Activated T-helper 1 cell treated with Interleukin-2 at 50 U/mL for 16 hours (primary cell): Measurements from ENCODE around the gene APC.

ENCODE experiments used
- DNase-seq: peaks from one replicate; pipeline ENCODE4 v3.0.0-alpha.2; 2020; ENCODE audit warnings: low read depth

APC gene

DNA sequence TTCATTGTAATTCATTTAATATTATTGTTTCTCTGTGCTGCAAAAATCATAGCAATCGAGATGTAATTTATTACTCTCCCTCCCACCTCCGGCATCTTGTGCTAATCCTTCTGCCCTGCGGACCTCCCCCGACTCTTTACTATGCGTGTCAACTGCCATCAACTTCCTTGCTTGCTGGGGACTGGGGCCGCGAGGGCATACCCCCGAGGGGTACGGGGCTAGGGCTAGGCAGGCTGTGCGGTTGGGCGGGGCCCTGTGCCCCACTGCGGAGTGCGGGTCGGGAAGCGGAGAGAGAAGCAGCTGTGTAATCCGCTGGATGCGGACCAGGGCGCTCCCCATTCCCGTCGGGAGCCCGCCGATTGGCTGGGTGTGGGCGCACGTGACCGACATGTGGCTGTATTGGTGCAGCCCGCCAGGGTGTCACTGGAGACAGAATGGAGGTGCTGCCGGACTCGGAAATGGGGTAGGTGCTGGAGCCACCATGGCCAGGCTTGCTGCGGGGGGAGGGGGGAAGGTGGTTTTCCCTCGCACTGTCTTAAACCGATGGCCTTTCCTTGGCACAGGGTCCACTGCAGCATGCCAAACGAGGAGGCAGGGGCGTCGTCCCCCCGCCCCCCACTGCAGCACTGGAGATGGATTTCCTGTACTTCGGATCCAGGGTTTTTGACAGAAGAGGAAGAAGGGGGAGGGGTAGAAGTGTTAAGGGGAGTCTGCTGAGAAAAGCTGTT, at the start of gene APC:
APC (plus strand) TSS at position 423 of the 728 bp plus-strand sequence. CDS start 17,006 bp downstream, outside the sequence.
- peak; percentile 55 for DNase-seq

GRCh38 chr5:112689155-112689909, 48.4 kb upstream of the APC start:
- DNase-seq: no peak

GRCh38 chr5:112690605-112691338, 46.9 kb upstream of the APC start:
- no peak for DNase-seq

DNA sequence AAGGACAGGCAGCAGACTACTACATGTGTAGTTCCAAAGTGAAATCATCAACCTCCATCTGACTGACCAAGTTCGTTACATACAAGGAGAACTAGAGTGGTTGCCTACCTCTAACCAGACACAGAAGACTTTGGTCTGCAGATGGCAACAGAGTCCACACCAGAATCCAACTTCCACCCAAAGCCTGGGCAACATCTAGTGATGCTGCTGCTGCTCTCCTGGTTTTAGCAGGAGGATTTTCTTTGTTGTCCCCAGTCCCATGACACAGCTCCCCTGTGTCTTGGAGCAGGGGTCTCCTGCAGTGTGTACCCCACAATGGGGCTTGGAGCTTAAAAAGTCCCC, 46.4 kb upstream of the APC start:
- DNase-seq: no peak

GRCh38 chr5:112691758-112692157, 45.9 kb upstream of the APC start:
- no peak for DNase-seq

DNA sequence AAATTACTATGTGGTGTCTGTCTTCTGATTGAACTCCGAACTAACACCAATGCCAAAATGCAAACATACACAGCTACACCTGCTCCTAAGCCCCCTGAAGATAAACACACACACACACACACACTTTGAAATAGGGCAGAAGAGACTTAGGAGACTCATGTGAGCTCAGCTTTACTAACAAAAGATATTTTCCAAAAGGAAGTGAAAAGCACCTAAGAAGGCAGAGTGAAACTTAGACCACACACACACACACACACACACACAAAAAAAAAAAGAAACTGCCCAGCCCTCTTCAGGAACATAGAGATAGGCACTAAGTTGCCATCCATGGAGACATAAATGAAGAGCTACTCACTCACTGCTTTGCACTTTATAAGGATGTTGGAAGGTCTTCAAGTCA, 45.2 kb upstream of the APC start:
- DNase-seq: no peak

- DNase-seq: no peak
Observed at GRCh38 chr5:112693301-112693700, 44.4 kb upstream of the APC start.

GRCh38 chr5:112694853-112695709, 42.6 kb upstream of the APC start:
- DNase-seq: no peak

DNA sequence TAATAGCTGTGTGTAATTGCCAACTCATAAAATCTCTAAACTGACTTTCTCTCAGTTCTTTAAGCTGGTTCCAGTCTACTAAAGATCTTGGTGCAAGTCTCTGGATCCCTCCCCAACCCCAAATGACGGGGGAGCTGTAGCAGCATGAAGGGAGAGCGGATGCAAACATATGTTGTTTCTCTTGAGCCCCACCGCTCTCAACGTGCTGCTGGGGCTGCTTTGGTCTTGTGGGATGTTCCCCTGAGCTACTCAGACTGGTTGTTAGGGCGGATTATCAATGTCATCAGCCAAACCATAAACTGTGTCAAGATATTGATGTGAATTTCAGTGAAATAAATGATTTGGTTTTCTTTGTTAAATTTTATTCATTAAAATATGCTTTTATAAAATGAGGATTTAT, 40.9 kb upstream of the APC start:
- DNase-seq: no peak

DNA sequence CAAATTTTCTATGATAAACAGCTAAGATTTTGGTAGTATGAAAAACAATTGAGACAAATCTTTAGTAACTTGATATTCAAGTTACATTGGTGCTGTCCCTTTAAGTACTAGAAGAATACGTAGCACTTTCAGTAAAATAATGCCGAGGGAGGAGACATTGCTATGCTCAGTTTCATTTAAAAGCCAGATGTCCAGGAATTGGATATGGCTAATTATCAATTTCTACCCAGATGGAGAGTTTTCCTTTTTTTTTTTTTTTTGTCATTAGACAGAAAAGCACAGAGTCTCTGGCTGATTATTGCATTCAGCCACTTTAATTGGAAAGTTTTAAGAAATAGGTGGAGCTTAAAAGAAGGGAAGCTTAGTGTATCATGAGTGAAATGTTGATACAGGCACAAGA, 40.4 kb upstream of the APC start:
- DNase-seq: no peak

DNA sequence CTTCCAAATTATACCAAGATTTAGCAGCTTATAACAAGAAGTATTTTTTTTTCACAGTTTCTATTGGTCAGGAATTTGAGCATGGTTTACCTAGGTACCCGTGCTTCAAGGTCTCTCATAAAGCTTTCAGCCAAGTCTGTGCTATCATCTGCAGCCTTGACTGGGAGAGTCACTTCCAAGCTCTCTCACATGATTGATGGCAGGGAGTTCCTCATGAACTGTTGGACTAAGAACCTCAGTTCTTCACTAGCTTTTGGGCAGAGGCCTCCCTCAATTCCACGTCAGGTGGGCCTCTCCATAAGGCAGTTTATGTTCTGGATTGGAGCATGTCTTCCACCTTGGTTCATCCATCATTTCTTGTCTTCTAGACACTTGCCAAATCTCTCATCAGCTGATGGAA, 39.9 kb upstream of the APC start:
- DNase-seq: no peak

DNA sequence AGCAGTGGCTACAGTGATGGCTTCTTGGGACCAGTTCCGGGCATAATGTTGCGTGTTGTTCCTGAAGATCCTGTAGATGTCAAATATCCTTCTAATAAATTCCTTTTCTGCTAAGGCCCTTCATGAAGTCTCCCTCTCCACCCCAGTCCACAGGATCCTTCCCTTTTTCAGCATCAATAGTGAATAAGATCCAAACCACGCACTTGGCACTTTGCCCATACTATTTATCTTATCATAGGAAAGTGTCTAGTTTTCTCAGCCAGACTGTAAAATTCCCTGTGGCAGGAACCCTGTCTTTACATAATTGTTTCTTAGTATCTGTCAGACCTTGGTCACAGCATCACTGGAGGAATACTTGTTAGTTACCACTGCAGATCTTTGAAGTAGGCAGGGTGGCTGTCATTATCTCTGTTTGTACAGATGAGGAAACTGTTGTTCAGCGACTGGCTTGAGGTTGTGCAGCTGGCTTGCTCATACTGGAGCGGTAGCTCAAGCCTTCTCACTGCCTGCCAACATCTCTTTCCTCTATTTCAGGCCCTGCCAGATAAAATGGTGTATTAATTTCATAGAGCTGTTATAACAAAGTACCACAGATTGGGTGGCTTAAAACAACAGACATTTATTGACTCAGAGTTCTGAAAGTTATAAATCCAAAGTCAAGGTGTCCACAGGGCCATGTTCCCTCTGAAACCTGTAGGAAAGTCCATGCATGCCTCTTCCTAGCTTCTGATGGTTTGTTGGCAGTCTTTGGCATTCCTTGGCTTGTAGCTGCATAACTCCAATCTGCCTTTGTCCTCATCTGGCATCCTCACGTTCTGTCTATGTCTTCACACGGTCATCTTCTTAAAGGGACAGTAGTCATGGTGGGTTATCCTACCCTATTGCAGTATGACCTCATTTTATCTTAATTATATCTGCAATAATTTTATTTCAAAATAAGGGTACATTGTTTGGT, 33.5 kb upstream of the APC start:
- no peak for DNase-seq

DNA sequence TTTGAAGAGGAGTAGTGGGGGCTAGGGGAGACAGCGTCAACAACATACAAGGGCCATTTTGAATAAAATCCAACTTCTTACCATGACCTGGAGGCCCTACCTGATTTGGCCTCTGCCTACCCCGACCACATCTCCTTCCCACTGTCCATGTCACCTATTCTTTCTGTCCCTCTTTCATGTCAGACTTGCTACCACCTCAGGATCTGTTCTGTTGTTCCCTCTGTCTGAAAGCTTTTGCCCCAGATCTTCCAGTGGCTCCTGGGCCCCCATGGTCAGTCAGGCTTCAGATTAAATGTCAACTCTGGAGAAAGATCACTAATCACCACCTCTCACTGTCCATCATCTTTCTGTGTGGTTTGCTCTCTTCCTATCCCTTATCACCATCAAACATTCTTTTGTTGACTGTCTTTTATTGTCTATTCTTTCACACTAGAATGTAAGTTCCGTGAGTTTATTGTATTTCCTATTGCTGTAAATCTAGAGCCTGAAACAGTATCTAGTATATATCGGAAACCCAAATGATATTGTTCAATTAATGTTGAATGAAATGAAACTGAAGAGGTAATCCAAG, 31.2 kb upstream of the APC start:
- DNase-seq: no peak

- DNase-seq: peak; percentile 94
Observed at GRCh38 chr5:112707187-112708102, 30.2 kb upstream of the APC start.

GRCh38 chr5:112708103-112708622, 29.5 kb upstream of the APC start:
- no peak for DNase-seq

GRCh38 chr5:112709416-112709815, 28.3 kb upstream of the APC start:
- DNase-seq: no peak

- DNase-seq: no peak
Observed at GRCh38 chr5:112710896-112711295, 26.8 kb upstream of the APC start.

GRCh38 chr5:112711436-112711835, 26.2 kb upstream of the APC start:
- DNase-seq: no peak

DNA sequence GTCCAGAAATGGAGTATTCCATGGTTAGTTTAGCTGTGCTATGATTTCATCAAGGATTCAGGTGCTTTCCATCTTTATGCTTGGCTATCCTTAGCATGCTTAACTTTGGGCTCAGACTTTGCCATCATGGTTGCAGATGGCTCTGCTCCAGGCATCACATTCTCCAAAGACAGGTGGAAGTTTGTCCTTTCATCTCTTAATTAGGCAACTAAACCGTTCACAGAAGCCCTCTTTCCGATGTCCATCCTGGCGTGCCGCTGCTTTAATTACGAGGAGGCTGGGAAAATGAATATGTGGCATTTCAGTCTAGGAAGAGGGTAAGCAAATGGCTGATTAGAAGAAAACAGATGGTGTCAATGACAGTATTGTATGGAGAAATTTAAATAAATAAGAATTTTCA, 24.5 kb upstream of the APC start:
- no peak for DNase-seq
